Esophagus squamous epithelium (tissue), 4 donors: ENCODE data around the gene UBE2H.

Source experiments
- CTCF ChIP-seq, 6 experiments: fragments of 450-650 bp in 4 of 6; fragments of 200-600 bp in 2 of 6; sonication (generic) in 2 of 6; IDR thresholded peaks; one replicate each; pipeline ENCODE4 v1.5.1; 2016 to 2019; ENCODE audit warnings: antibody characterized with exemption in 6 of 6, mild to moderate bottlenecking in 4 of 6, moderate library complexity in 4 of 6
- POLR2A ChIP-seq, 4 donors: fragments of 450-650 bp; IDR thresholded peaks; one replicate each; pipeline ENCODE4 v1.6.1; 2017; ENCODE audit warnings: antibody characterized with exemption in 4 of 4, mild to moderate bottlenecking in 4 of 4, moderate library complexity in 3 of 4

GRCh38 chr7:129975309-129975708 lies 22.5 kb upstream of the UBE2H start:
- TF ChIP-seq CTCF (IDR thresholded peaks at IDR 0.05), result no peak
- no peak for TF ChIP-seq POLR2A (IDR thresholded peaks at IDR 0.05)
